GM10266 (cell line): ENCODE measurements around the gene PLCB1.
"Not testable (repeated sequence)": the region's sequence is repeated elsewhere in the genome, so short reads cannot be mapped to it uniquely, and the experiment has no call there.

Source experiments
- DNase-seq: peaks from one replicate; pipeline ENCODE4 v3.0.0; 2012; ENCODE audit errors: extremely low spot score
- TF ChIP-seq, protein P1 (sequence below): IDR thresholded peaks from 2 replicates; pipeline ENCODE4 v1.5.1; 2012; ENCODE audit warnings: mild to moderate bottlenecking, low read depth; ENCODE audit not compliant: control insufficient read depth, insufficient read depth; ENCODE audit errors: missing control alignments

Gene PLCB1

DNA sequence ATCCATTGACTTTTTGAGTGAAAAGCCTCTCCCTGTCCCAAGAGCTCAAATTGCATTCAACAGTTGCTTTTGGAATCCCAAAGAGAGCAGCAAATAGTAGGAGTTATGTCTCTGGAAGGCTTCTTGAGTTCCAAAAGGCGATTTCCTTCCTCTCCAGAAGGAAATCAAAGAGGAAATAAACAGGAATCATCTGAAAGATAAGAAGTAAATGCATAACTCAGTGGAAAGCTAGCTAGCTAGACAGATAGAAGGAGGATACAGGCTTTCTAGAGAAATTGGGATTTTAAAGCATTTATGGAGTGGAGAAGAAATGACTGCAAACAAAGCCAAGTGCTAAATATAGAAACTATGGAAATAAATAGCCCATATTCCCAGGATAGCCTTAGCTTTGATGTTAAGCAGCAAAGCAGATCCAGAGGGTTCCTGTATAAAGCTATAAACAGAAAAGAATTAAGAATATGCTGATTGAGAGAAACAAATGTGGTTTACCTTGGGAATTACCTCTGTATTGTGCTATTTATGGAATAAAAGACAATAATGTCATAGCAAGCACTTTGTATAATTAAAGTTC lies 214.7 kb downstream of the PLCB1 start:
- TF ChIP-seq, protein P1, sequence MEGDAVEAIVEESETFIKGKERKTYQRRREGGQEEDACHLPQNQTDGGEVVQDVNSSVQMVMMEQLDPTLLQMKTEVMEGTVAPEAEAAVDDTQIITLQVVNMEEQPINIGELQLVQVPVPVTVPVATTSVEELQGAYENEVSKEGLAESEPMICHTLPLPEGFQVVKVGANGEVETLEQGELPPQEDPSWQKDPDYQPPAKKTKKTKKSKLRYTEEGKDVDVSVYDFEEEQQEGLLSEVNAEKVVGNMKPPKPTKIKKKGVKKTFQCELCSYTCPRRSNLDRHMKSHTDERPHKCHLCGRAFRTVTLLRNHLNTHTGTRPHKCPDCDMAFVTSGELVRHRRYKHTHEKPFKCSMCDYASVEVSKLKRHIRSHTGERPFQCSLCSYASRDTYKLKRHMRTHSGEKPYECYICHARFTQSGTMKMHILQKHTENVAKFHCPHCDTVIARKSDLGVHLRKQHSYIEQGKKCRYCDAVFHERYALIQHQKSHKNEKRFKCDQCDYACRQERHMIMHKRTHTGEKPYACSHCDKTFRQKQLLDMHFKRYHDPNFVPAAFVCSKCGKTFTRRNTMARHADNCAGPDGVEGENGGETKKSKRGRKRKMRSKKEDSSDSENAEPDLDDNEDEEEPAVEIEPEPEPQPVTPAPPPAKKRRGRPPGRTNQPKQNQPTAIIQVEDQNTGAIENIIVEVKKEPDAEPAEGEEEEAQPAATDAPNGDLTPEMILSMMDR = no peak
- no peak for DNase-seq

DNA sequence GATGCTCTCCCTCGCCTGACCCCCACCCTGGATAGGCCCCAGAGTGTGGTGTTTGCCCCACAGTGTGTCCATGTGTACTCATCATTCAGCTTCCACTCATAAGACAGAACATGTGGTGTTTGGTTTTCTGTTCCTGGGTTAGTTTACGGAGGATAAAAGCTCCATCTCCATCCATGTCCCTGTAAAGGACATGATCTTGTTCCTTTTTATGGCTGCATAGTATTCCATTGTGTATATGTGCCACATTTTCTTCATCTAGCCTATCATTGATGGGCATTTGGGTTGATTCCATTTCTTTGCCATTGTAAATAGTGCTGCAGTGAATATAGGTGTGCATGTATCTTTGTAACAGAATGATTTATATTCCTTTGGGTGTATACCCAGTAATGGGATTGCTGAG lies 218.2 kb downstream of the PLCB1 start:
- DNase-seq = not testable (repeated sequence)

DNA sequence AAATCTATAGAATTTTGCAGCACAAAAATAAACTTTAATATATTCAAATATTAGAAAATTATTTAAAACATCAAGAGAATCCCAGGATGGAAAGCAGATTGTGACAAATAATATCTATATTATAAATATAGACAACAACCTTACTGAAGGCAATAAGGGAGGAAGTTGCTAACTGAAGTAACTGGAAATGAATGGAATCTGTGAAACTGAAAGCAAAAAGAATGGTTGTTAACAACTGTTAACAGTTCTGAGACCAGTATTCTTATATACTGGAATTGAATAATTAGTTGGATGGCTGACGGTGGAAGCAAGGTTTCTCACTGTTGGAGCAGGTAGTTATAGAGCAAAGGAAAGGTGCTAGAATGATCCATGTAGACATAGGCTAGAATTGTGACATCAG lies 220.4 kb downstream of the PLCB1 start:
- no peak for DNase-seq
- TF ChIP-seq, protein P1 = no peak

DNA sequence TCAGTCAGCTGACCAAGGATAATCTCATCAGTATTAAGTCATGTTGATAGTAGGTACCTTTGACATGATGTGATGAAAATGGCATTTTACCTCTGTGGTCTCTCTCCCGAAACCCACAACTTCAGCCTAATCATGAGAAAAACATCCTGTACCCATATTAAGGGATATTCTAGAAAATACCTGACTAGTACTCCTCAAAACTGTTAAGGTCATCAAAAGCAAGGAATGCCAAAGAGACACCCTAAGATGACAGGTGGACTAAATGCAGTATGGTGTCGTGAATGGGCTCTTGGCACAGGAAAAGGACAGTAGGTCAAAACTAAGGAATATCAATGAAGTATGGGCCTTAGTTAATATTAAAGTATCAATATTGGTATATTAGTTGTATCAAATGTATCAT lies 221.4 kb downstream of the PLCB1 start:
- DNase-seq = no peak
- TF ChIP-seq, protein P1 = no peak

DNA sequence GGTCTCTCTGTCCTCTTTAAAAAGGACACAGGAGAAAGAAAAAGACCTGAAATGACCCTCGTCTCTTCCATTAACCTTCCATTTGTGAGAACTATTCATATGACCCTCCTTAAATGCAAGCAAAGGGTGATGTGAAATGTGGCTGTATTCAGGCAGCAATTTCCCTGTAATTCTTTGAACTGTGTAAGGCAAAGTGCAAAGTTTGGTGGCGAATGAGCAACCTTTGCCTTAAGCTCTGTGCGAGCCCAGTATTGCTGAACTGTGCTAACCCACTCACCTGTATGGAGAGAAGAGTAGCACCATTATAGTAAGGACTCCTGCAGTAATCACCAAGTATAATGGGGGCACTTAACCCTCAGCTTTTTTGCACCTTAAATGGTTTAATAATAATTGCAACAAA lies 223.4 kb downstream of the PLCB1 start:
- TF ChIP-seq, protein P1 = no peak
- no peak for DNase-seq

DNA sequence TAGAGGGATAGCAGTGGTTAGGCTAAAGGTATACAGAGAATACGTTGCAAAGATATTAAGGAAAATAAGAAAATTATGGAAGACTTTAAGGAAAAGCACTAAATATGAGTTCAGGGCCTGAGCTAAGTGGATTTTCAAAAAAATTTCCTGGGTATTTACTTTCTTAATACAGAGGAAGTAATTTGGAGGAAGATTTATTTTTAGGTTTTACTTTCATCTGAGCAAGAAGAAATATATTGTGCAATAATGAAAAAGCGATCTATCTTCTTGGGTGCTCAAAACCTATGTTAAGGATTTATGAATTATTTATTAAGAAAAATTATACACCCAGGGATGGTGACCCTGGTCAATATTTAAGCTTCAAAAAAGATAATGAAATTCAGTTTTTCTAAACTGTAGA lies 224.7 kb downstream of the PLCB1 start:
- TF ChIP-seq, protein P1 = no peak
- no peak for DNase-seq

DNA sequence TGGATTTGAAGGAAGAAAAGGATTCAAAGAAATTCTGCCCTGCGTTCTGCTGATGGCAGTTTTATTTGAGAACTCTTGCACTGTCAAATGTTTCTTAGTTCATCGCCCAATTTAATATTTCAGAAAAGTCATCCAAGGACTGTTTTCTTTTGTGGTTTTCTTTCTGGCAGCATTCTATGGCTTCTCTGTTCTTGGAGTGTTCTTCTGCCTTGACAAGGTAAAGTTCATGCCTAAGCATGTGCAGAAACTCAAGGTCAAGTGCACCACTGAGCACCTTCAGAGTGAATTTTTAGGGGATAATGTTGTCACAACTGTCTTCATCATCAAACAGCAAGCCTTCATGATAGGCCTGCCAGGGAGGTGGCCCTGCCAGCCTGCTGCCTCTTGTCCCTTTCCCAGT lies 225.6 kb downstream of the PLCB1 start:
- DNase-seq = no peak
- TF ChIP-seq, protein P1 = no peak

DNA sequence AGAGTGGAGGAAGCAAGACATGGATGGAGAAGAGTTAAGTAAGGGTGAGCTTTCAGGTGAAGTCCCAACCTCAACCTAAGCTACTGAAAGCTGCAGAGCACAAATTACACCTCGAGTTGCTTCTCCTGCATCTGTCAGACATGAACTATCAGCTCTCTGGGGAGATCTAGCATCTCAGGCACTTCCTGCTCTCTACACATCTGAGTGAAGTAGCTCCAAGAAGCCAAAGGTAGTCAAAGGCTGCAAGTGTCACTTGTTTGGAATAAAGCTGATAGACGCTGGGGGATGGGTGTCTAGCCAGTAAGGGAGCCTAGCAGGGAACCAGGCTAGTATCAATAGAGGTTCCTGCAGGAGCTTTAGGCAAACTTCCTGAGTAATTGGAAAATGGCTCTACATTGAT lies 228.0 kb downstream of the PLCB1 start:
- TF ChIP-seq, protein P1 = no peak
- DNase-seq = no peak
